HepG2 (cell line): ENCODE measurements around the gene LILRB3. TPM values are rescaled to one million over a fixed set of nuclear protein-coding genes. Genes with fewer than 3 reads are reported as not detected.

Experiments
- ARID4A ChIP-seq: sonication (generic); formaldehyde crosslinking; IDR thresholded peaks from 2 replicates; pipeline ENCODE4 v1.5.0; 2020; ENCODE audit warnings: mild to moderate bottlenecking, missing genetic modification reagents, borderline replicate concordance
- DR1 ChIP-seq: sonication (generic); formaldehyde crosslinking; IDR thresholded peaks from 2 replicates; pipeline ENCODE4 v1.8.0; 2021; ENCODE audit warnings: mild to moderate bottlenecking, missing genetic modification reagents, inconsistent platforms
- ERF ChIP-seq: IDR thresholded peaks from 2 replicates; pipeline ENCODE4 v1.6.1; 2018; ENCODE audit warnings: missing biosample characterization, missing genetic modification reagents
- ESRRA ChIP-seq: sonication (generic); formaldehyde crosslinking; IDR thresholded peaks from 2 replicates; pipeline ENCODE4 v1.5.1; 2020; ENCODE audit warnings: mild to moderate bottlenecking, low read depth, missing genetic modification reagents
- ETV6 ChIP-seq: sonication (generic); formaldehyde crosslinking; conservative IDR thresholded peaks from 2 replicates; pipeline ENCODE4 v1.4.0; 2020; ENCODE audit warnings: missing genetic modification reagents
- FOXK1 ChIP-seq: sonication (generic); formaldehyde crosslinking; IDR thresholded peaks from 2 replicates; pipeline ENCODE4 v1.4.0; 2020; ENCODE audit warnings: low read depth, missing genetic modification reagents, borderline replicate concordance
- FUBP1 ChIP-seq: sonication (generic); formaldehyde crosslinking; IDR thresholded peaks from 2 replicates; pipeline ENCODE4 v1.5.1; 2020; ENCODE audit warnings: missing genetic modification reagents, mild to moderate bottlenecking, borderline replicate concordance
- HNRNPH1 ChIP-seq: fragments of 200-400 bp; formaldehyde crosslinking; optimal IDR thresholded peaks from 2 replicates; pipeline ENCODE3; 2017; ENCODE audit warnings: mild to moderate bottlenecking, low read depth, low read length
- KDM5B ChIP-seq: sonication (generic); formaldehyde crosslinking; IDR thresholded peaks from 2 replicates; pipeline ENCODE4 v1.4.0; 2020; ENCODE audit warnings: missing genetic modification reagents, mild to moderate bottlenecking, borderline replicate concordance
- ZBTB7B ChIP-seq: sonication (generic); formaldehyde crosslinking; IDR thresholded peaks from 2 replicates; pipeline ENCODE4 v1.4.0; 2020; ENCODE audit warnings: missing genetic modification reagents
- ZC3H13 ChIP-seq: sonication (generic); formaldehyde crosslinking; IDR thresholded peaks from 2 replicates; pipeline ENCODE4 v1.8.1; 2023; ENCODE audit warnings: mild to moderate bottlenecking, missing genetic modification reagents, moderate library complexity
- ZNF326 ChIP-seq: sonication (generic); formaldehyde crosslinking; IDR thresholded peaks from 2 replicates; pipeline ENCODE4 v1.4.0; 2020; ENCODE audit warnings: missing genetic modification reagents, borderline replicate concordance
- ZNF589 ChIP-seq: sonication (generic); formaldehyde crosslinking; conservative IDR thresholded peaks from 2 replicates; pipeline ENCODE4 v1.8.0; 2022; ENCODE audit warnings: mild to moderate bottlenecking, moderate library complexity, missing genetic modification reagents
- ZNF839 ChIP-seq: sonication (generic); formaldehyde crosslinking; IDR thresholded peaks from 2 replicates; pipeline ENCODE4 v1.4.0; 2020; ENCODE audit warnings: missing genetic modification reagents, mild to moderate bottlenecking, borderline replicate concordance
- polyA plus RNA-seq, 8 experiments: library from polyadenylated mRNA; depleted of rRNA in 3 of 8; stranded (reverse) in 7 of 8; unstranded in 1 of 8; fragments of >200 nt; fragmentation: Illumina TruSeq in 4 of 8; extraction: Trizol in 4 of 8; gene quantifications; 2 replicates each; pipeline versions ENCODE4 v1.2.1 to v1.2.3, GENCODE V29; 2011 to 2016; ENCODE audit warnings: low read depth in 4 of 8, missing spikeins in 1 of 8, mixed read lengths in 1 of 8; ENCODE audit not compliant: insufficient read depth in 1 of 8
- total RNA-seq, 5 experiments: library from RNA; depleted of rRNA; stranded (reverse); fragments of >200 nt; fragmentation: Illumina TruSeq; extraction: Trizol; gene quantifications; 2 replicates each; pipeline ENCODE4 v1.2.3, GENCODE V29; 2016; ENCODE audit warnings: low read depth in 1 of 5
- TF ChIP-seq, protein P1 (sequence below): sonication (generic); formaldehyde crosslinking; IDR thresholded peaks from 2 replicates; pipeline ENCODE4 v1.5.1; 2020; ENCODE audit warnings: mild to moderate bottlenecking, missing genetic modification reagents, moderate library complexity
- TF ChIP-seq, protein P2 (sequence below): sonication (generic); formaldehyde crosslinking; IDR thresholded peaks from 2 replicates; pipeline ENCODE4 v1.9.0; 2021; ENCODE audit warnings: missing genetic modification reagents, borderline replicate concordance

LILRB3 gene
- total and polyA plus RNA-seq, 2 of the 13 experiments (the other 11 are each of a cell fraction or from before 2014, with no cell fraction given), result 0.22 TPM; not detected in 1

DNA sequence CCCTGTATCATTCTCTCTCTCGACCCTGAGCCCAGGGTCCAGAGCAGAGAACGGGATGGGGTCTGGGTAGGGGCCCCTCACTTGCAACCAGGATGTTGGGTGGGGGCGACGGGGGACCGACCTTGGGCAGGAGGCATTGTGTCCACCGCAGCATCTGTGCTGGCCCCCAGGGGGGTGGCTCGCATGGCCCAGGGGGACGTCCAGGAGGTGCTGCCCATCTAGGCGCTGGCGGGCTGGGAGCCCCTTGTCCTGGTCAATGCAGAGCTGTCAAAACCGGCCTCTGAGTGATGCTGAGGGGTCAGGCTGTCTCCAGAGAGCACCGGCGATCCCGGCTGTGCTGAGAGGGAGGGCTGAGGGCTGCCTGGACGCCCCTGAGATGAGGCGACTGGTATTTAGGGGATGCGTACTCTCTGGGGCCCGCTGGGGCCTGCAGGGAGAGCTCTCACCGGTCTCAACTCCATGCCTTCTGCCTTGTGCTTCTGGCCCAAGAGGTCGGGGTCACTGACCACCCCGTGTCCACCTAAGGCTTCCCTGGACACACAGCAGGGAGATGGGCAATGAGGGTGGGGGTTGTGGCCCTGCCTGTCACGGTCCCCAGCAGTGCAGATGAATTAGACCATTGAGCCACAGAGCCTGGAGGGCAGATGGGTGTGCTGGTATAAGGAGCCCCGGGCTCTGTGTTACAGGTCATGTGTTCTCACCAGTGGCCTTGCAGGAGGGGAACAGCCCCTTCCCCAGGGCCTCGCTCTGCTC, 13.6 kb downstream of the LILRB3 start (continued):
- TF ChIP-seq, protein P1, sequence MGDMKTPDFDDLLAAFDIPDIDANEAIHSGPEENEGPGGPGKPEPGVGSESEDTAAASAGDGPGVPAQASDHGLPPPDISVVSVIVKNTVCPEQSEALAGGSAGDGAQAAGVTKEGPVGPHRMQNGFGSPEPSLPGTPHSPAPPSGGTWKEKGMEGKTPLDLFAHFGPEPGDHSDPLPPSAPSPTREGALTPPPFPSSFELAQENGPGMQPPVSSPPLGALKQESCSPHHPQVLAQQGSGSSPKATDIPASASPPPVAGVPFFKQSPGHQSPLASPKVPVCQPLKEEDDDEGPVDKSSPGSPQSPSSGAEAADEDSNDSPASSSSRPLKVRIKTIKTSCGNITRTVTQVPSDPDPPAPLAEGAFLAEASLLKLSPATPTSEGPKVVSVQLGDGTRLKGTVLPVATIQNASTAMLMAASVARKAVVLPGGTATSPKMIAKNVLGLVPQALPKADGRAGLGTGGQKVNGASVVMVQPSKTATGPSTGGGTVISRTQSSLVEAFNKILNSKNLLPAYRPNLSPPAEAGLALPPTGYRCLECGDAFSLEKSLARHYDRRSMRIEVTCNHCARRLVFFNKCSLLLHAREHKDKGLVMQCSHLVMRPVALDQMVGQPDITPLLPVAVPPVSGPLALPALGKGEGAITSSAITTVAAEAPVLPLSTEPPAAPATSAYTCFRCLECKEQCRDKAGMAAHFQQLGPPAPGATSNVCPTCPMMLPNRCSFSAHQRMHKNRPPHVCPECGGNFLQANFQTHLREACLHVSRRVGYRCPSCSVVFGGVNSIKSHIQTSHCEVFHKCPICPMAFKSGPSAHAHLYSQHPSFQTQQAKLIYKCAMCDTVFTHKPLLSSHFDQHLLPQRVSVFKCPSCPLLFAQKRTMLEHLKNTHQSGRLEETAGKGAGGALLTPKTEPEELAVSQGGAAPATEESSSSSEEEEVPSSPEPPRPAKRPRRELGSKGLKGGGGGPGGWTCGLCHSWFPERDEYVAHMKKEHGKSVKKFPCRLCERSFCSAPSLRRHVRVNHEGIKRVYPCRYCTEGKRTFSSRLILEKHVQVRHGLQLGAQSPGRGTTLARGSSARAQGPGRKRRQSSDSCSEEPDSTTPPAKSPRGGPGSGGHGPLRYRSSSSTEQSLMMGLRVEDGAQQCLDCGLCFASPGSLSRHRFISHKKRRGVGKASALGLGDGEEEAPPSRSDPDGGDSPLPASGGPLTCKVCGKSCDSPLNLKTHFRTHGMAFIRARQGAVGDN, result peak; percentile 52
- TF ChIP-seq ZNF326 (CRISPR knock-in tag) (0 out of 2 replicates have a peak, but pooled peaks have one; percentile 5), HNRNPH1 (no peak), ERF (CRISPR knock-in tag) (0 out of 2 replicates have a peak, but pooled peaks have one; percentile 14), ZNF589 (CRISPR knock-in tag) (peak; percentile 14; the same call in 1 of the 2 replicates), ARID4A (CRISPR knock-in tag) (peak; percentile 14; the same call in 1 of the 2 replicates), ZBTB7B (CRISPR knock-in tag) (peak; percentile 43; the same call in 1 of the 2 replicates), FOXK1 (CRISPR knock-in tag) (no peak), ZC3H13 (no peak), FUBP1 (no peak), ESRRA (CRISPR knock-in tag) (no peak), DR1 (CRISPR knock-in tag) (0 out of 2 replicates have a peak, but pooled peaks have one; percentile 38), KDM5B (CRISPR knock-in tag) (0 out of 2 replicates have a peak, but pooled peaks have one; percentile 39), ETV6 (CRISPR knock-in tag) (no peak), ZNF839 (CRISPR knock-in tag) (no peak)
- TF ChIP-seq, protein P2, sequence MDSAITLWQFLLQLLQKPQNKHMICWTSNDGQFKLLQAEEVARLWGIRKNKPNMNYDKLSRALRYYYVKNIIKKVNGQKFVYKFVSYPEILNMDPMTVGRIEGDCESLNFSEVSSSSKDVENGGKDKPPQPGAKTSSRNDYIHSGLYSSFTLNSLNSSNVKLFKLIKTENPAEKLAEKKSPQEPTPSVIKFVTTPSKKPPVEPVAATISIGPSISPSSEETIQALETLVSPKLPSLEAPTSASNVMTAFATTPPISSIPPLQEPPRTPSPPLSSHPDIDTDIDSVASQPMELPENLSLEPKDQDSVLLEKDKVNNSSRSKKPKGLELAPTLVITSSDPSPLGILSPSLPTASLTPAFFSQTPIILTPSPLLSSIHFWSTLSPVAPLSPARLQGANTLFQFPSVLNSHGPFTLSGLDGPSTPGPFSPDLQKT (CRISPR knock-in tag), result no peak
